H1 (cell line): ENCODE data around the gene MAPK8. TPM values are rescaled to one million over a fixed set of nuclear protein-coding genes. Genes with fewer than 3 reads are reported as not detected.

ENCODE experiments used
- CTCF ChIA-PET: fragments of 300-600 bp; sonication (Branson Sonifier 250); formaldehyde crosslinking; loops from one replicate; lab custom pipeline; 2021; ENCODE audit not compliant: partially characterized antibody; lab: Charles Lee
- POLR2A ChIA-PET: fragments of 300-600 bp; sonication (Branson Sonifier 250); formaldehyde crosslinking; loops from one replicate; lab custom pipeline; 2021; ENCODE audit warnings: inconsistent platforms; ENCODE audit not compliant: partially characterized antibody; lab: Charles Lee
- DNase-seq, 2 experiments: peaks; one replicate each; pipeline versions ENCODE4 v3.0.0 to v3.0.0-alpha.2; 2010 to 2022; ENCODE audit warnings: low spot score in 2 of 2, low read depth in 1 of 2, mixed read lengths in 1 of 2
- FAIRE-seq: peaks from 2 replicates; lab custom pipeline; 2011; peaks lifted over from hg19 to GRCh38; lab: Jason Lieb, UNC
- H2AFZ ChIP-seq: 2 replicates; pipeline ENCODE4 v1.8.1; 2012; ENCODE audit warnings: low read length, inconsistent platforms
- H2AK5ac ChIP-seq: 2 replicates; pipeline ENCODE4 v1.6.1; 2013; ENCODE audit warnings: low read depth, low read length
- H2BK120ac ChIP-seq: replicated peaks from 2 replicates; pipeline ENCODE3; 2013; ENCODE audit warnings: low read depth, low read length, inconsistent platforms
- H2BK12ac ChIP-seq: 2 replicates; pipeline ENCODE4 v1.6.1; 2013; ENCODE audit warnings: low read depth, low read length
- H2BK15ac ChIP-seq: 2 replicates; pipeline ENCODE4 v1.6.1; 2013; ENCODE audit warnings: low read length
- H2BK20ac ChIP-seq: 2 replicates; pipeline ENCODE4 v1.6.1; 2013; ENCODE audit warnings: low read length
- H2BK5ac ChIP-seq: 2 replicates; pipeline ENCODE4 v1.6.1; 2013; ENCODE audit warnings: low read depth, low read length
- H3K14ac ChIP-seq: 2 replicates; pipeline ENCODE4 v1.6.1; 2013; ENCODE audit warnings: inconsistent platforms; ENCODE audit not compliant: insufficient read length
- H3K18ac ChIP-seq: 2 replicates; pipeline ENCODE4 v1.6.1; 2013; ENCODE audit warnings: low read length; ENCODE audit errors: extremely low read depth
- H3K23ac ChIP-seq: 2 replicates; pipeline ENCODE4 v1.6.1; 2013; ENCODE audit warnings: inconsistent platforms; ENCODE audit not compliant: insufficient read length
- H3K23me2 ChIP-seq: 2 replicates; pipeline ENCODE4 v1.6.1; 2013; ENCODE audit warnings: low read depth, low read length
- H3K27ac ChIP-seq: 2 replicates; pipeline ENCODE4 v1.6.1; 2011; ENCODE audit warnings: low read depth, low read length, inconsistent platforms
- H3K27me3 ChIP-seq, 4 experiments: replicated peaks in 1 of 4; 1 replicate in 1 of 4; 2 replicates in 3 of 4; pipeline versions ENCODE4 v1.6.1 to v1.8.1; 2011 to 2013; ENCODE audit warnings: low read length in 3 of 4, mild to moderate bottlenecking in 3 of 4, inconsistent platforms in 2 of 4, mixed read lengths in 2 of 4, moderate library complexity in 1 of 4; ENCODE audit not compliant: control insufficient read depth in 3 of 4, insufficient read depth in 3 of 4; ENCODE audit errors: extremely low read depth in 1 of 4
- H3K36me3 ChIP-seq, 4 experiments: 2 replicates each; pipeline versions ENCODE4 v1.6.1 to v1.8.1; 2011 to 2013; ENCODE audit warnings: mild to moderate bottlenecking in 4 of 4, low read length in 3 of 4, moderate library complexity in 2 of 4, control low read depth in 1 of 4, inconsistent platforms in 1 of 4; ENCODE audit not compliant: insufficient read depth in 4 of 4, control insufficient read depth in 2 of 4
- H3K4ac ChIP-seq: replicated peaks from 2 replicates; pipeline ENCODE3; 2013; ENCODE audit warnings: low read length, low read depth, mixed read lengths, inconsistent platforms; ENCODE audit not compliant: insufficient read length
- H3K4me1 ChIP-seq, 4 experiments: replicated peaks in 1 of 4; 1 replicate in 1 of 4; 2 replicates in 3 of 4; pipeline versions ENCODE4 v1.6.1 to v1.8.1; 2011 to 2013; ENCODE audit warnings: low read length in 3 of 4, inconsistent platforms in 2 of 4, mixed read lengths in 1 of 4; ENCODE audit not compliant: insufficient read depth in 4 of 4, control insufficient read depth in 3 of 4
- H3K4me2 ChIP-seq, 2 experiments: 2 replicates each; pipeline versions ENCODE4 v1.6.1 to v1.8.1; 2011 to 2013; ENCODE audit warnings: low read depth in 2 of 2, low read length in 2 of 2, control low read depth in 1 of 2, inconsistent platforms in 1 of 2, mild to moderate bottlenecking in 1 of 2; ENCODE audit not compliant: insufficient read depth in 1 of 2
- H3K4me3 ChIP-seq, 4 experiments: fragments of 200-600, 300-600 bp in 1 of 4; sonication (generic), shearing (Covaris generic), sonication (Bioruptor Twin) in 1 of 4; 2 replicates each; pipeline versions ENCODE4 v1.5.1 to v1.8.1; 2011 to 2016; ENCODE audit warnings: low read length in 4 of 4, low read depth in 3 of 4, control low read depth in 2 of 4, inconsistent platforms in 2 of 4, mild to moderate bottlenecking in 2 of 4, mixed read lengths in 1 of 4, moderate library complexity in 1 of 4; ENCODE audit not compliant: insufficient read depth in 2 of 4; ENCODE audit errors: extremely low read depth in 1 of 4
- H3K56ac ChIP-seq: replicated peaks from 2 replicates; pipeline ENCODE3; 2013; ENCODE audit warnings: low read depth, mild to moderate bottlenecking, mixed read lengths, low read length, inconsistent platforms; ENCODE audit not compliant: insufficient read length
- H3K79me1 ChIP-seq: 2 replicates; pipeline ENCODE4 v1.6.1; 2013; ENCODE audit warnings: low read depth, low read length, control low read depth
- H3K79me2 ChIP-seq, 2 experiments: 2 replicates each; pipeline versions ENCODE4 v1.6.1 to v1.8.1; 2012 to 2013; ENCODE audit warnings: low read length in 2 of 2, mild to moderate bottlenecking in 2 of 2, inconsistent platforms in 1 of 2; ENCODE audit not compliant: insufficient read depth in 2 of 2, control insufficient read depth in 1 of 2
- H3K9ac ChIP-seq, 4 experiments: replicated peaks in 1 of 4; 1 replicate in 1 of 4; 2 replicates in 3 of 4; pipeline versions ENCODE4 v1.6.1 to v1.8.1; 2011 to 2013; ENCODE audit warnings: low read depth in 3 of 4, low read length in 3 of 4, control low read depth in 2 of 4, mild to moderate bottlenecking in 2 of 4, moderate library complexity in 2 of 4, inconsistent platforms in 1 of 4; ENCODE audit errors: extremely low read depth in 1 of 4
- H3K9me3 ChIP-seq, 2 experiments: 2 replicates each; pipeline versions ENCODE4 v1.6.1 to v1.8.1; 2012 to 2013; ENCODE audit warnings: mild to moderate bottlenecking in 2 of 2, moderate library complexity in 2 of 2, control low read depth in 1 of 2, inconsistent platforms in 1 of 2, low read depth in 1 of 2, low read length in 1 of 2, mixed read lengths in 1 of 2; ENCODE audit not compliant: insufficient read depth in 2 of 2
- H4K20me1 ChIP-seq, 2 experiments: replicated peaks in 1 of 2; 2 replicates each; pipeline versions ENCODE3 to v1.8.1; 2011 to 2013; ENCODE audit warnings: inconsistent platforms in 2 of 2, low read length in 2 of 2, mild to moderate bottlenecking in 1 of 2; ENCODE audit not compliant: insufficient read depth in 2 of 2, control insufficient read depth in 1 of 2
- H4K5ac ChIP-seq: 2 replicates; pipeline ENCODE4 v1.6.1; 2013; ENCODE audit warnings: low read length, low read depth, mixed read lengths, inconsistent platforms; ENCODE audit not compliant: insufficient read length
- H4K8ac ChIP-seq: 2 replicates; pipeline ENCODE4 v1.8.0; 2013; ENCODE audit warnings: mild to moderate bottlenecking, moderate library complexity, low read length, inconsistent platforms; ENCODE audit not compliant: insufficient read depth; ENCODE audit errors: extremely low read depth
- H4K91ac ChIP-seq: replicated peaks from 2 replicates; pipeline ENCODE3; 2013; ENCODE audit warnings: low read length, mixed read lengths, inconsistent platforms; ENCODE audit not compliant: insufficient read length
- CEBPB ChIP-seq: IDR thresholded peaks from 2 replicates; pipeline ENCODE4 v1.6.1; 2012; ENCODE audit warnings: low read depth, low read length
- WGBS, 2 experiments: shearing (Covaris generic) in 1 of 2; methylation state at CpG; one replicate each; pipeline versions ENCODE4 v1.1.6 to v1.1.7; 2013 to 2015; ENCODE audit warnings: low lambda C conversion rate in 2 of 2, mixed read lengths in 2 of 2, inconsistent platforms in 1 of 2, low coverage in 1 of 2, missing lambda C conversion rate in 1 of 2; ENCODE audit not compliant: insufficient replicate concordance in 2 of 2, insufficient coverage in 1 of 2, insufficient read length in 1 of 2; ENCODE audit errors: extremely low coverage in 1 of 2, missing lambda C conversion rate in 1 of 2; 5-methylcytosine and 5-hydroxymethylcytosine counted together
- polyA plus RNA-seq, 7 experiments: library from polyadenylated mRNA; depleted of rRNA in 3 of 7; stranded (reverse) in 5 of 7; unstranded in 2 of 7; fragments of >200 nt in 5 of 7; fragments of 200-250 nt in 2 of 7; gene quantifications; 1 replicate in 5 of 7; 2 replicates in 1 of 7; 4 replicates in 1 of 7; pipeline versions ENCODE4 v1.2.1 to v1.2.3, GENCODE V29; 2011 to 2013; ENCODE audit warnings: missing spikeins in 2 of 7, mixed read lengths in 2 of 7
- total RNA-seq: library from RNA; stranded (reverse); fragmentation: NEBNext Ultra II Directional; extraction: Animal tissue kit (Norgen Biotek cat#: 25700); gene quantifications from 2 replicates; pipeline ENCODE4 v1.2.1, GENCODE V29; 2021

MAPK8 gene
- total and polyA plus RNA-seq, 2 of the 8 experiments (the other 6 are each of a cell fraction or from before 2014, with no cell fraction given) = 23.3 to 71.3 TPM

DNA sequence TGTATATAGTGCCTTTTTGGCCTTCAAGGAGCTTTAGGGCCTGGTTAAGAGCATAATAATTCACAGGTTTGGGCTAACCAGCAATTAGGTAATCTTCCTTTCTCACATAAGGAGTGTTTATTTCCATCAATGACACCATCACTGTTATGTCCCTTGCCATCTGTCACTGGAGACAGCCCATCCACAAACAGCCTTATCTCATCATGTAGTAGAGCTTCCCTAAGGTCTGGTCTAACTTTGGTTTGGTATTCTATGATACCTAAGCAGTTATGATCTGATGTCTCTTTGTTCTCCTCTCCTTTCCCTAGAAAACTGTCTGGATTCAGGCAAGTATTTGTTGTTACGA is 26.4 kb downstream of the MAPK8 start:
- peaks cover 0 to 4% of the 10 kb centered on the region in 2 experiments for H4K20me1 ChIP-seq
- peaks cover 0 to 15% (median 0%) of the 10 kb centered on the region in 4 experiments; a peak in 3 of 8 replicates for H3K36me3 ChIP-seq
- no peak for FAIRE-seq
- peaks cover 8% of the 10 kb centered on the region; the same call in 1 of the 2 replicates for H3K79me1 ChIP-seq
- no peak overlapping the region for H2BK120ac ChIP-seq
- H3K27ac ChIP-seq = no peak overlapping the region
- no peak overlapping the region for H2BK20ac ChIP-seq
- H3K56ac ChIP-seq = no peak overlapping the region
- H3K27me3 ChIP-seq = no peaks in the 10 kb centered on the region
- H2BK5ac ChIP-seq = no peak overlapping the region
- CTCF ChIA-PET = interaction anchor here (0.6 to 1.3 kb wide), 7 partner anchors 12 to 46 kb away, joined by 3 to 8 read pairs (median 3); no protein-coding TSS in a partner anchor
- no peak overlapping the region for H3K4me3 ChIP-seq
- H3K4ac ChIP-seq = no peak overlapping the region
- no peak for DNase-seq
- no peak overlapping the region for H2AK5ac ChIP-seq
- peaks cover 20 to 22% of the 10 kb centered on the region in 2 experiments for H3K9me3 ChIP-seq
- POLR2A ChIA-PET = interaction anchor here (1.3 kb wide), 1 partner anchor 12 kb away, joined by 3 read pairs; no protein-coding TSS in a partner anchor
- H3K4me1 ChIP-seq = no peaks in the 10 kb centered on the region; a peak in 1 of 7 replicates
- H4K5ac ChIP-seq = no peak overlapping the region
- no peak overlapping the region for H4K8ac ChIP-seq
- H2BK15ac ChIP-seq = no peak overlapping the region
- H3K23me2 ChIP-seq = no peaks in the 10 kb centered on the region
- H3K9ac ChIP-seq = no peak overlapping the region
- 89% methylated on average over 1 of the region's 1 CpG; no CpG with 5 or more reads in 1 of the 2 experiments for WGBS, 2 experiments
- H3K4me2 ChIP-seq = no peak overlapping the region
- H4K91ac ChIP-seq = no peak overlapping the region
- no peak overlapping the region for H3K23ac ChIP-seq
- no peak overlapping the region for H2AFZ ChIP-seq
- no peak overlapping the region for H2BK12ac ChIP-seq
- peaks cover 0 to 66% of the 10 kb centered on the region in 2 experiments; a peak in 2 of 4 replicates for H3K79me2 ChIP-seq
- H3K18ac ChIP-seq = no peak overlapping the region
- no peak overlapping the region for H3K14ac ChIP-seq
- TF ChIP-seq CEBPB = no peak
